ENCODE measurements around the gene TPP2.

GRCh38 chr13:102567857-102568256 is 28.9 kb upstream of the TPP2 start:
- TF ChIP-seq PKNOX1 (IDR thresholded peaks at IDR 0.05) (no peak), MAX (CRISPR knock-in tag; IDR thresholded peaks at IDR 0.05) (no peak), PREB (CRISPR knock-in tag; IDR thresholded peaks at IDR 0.05) (no peak), ZBTB33 (CRISPR knock-in tag; IDR thresholded peaks at IDR 0.05) (no peak), MYC (IDR thresholded peaks at IDR 0.05; ENCODE audit: low read depth, low read length) (no peak), MYC (CRISPR knock-in tag; IDR thresholded peaks at IDR 0.05; ENCODE audit: borderline replicate concordance, low read depth) (no peak), ZBTB49 (CRISPR knock-in tag; IDR thresholded peaks at IDR 0.05; ENCODE audit: borderline replicate concordance) (no peak), SFPQ (IDR thresholded peaks at IDR 0.05; ENCODE audit: low read depth, low read length) (no peak)

All from K562 (cell line).